HepG2 (cell line): ENCODE measurements around the gene DHCR7. TPM values are rescaled to one million over a fixed set of nuclear protein-coding genes. Genes with fewer than 3 reads are reported as not detected.

Source experiments
- ATRX ChIP-seq: sonication (generic); formaldehyde crosslinking; IDR thresholded peaks from 2 replicates; pipeline ENCODE4 v1.4.0; 2020; ENCODE audit warnings: missing genetic modification reagents, borderline replicate concordance
- HNF1B ChIP-seq: sonication (generic); formaldehyde crosslinking; IDR thresholded peaks from 2 replicates; pipeline ENCODE4 v1.5.1; 2020; ENCODE audit warnings: mild to moderate bottlenecking, moderate library complexity, missing genetic modification reagents
- KMT2A ChIP-seq: sonication (generic); formaldehyde crosslinking; IDR thresholded peaks from 2 replicates; pipeline ENCODE4 v1.4.0; 2020; ENCODE audit warnings: missing genetic modification reagents
- MIER2 ChIP-seq: IDR thresholded peaks from 2 replicates; pipeline ENCODE4 v1.6.1; 2016; ENCODE audit warnings: missing biosample characterization, missing genetic modification reagents
- MXD4 ChIP-seq: IDR thresholded peaks from 2 replicates; pipeline ENCODE4 v1.6.1; 2016; ENCODE audit warnings: mild to moderate bottlenecking, missing biosample characterization, missing genetic modification reagents
- TARDBP ChIP-seq: sonication (generic); formaldehyde crosslinking; IDR thresholded peaks from 2 replicates; pipeline ENCODE4 v1.8.0; 2022; ENCODE audit warnings: mild to moderate bottlenecking, missing genetic modification reagents
- THAP7 ChIP-seq: sonication (generic); formaldehyde crosslinking; IDR thresholded peaks from 2 replicates; pipeline ENCODE4 v1.8.1; 2023; ENCODE audit warnings: mild to moderate bottlenecking, missing genetic modification reagents
- WIZ ChIP-seq: sonication (generic); formaldehyde crosslinking; IDR thresholded peaks from 2 replicates; pipeline ENCODE4 v1.5.1; 2020; ENCODE audit warnings: mild to moderate bottlenecking, missing genetic modification reagents
- ZBTB40 ChIP-seq, 2 experiments: fragments of 450-650 bp in 1 of 2; sonication (generic) in 1 of 2; formaldehyde crosslinking in 1 of 2; IDR thresholded peaks; 2 replicates each; pipeline versions ENCODE4 v1.6.1 to v1.8.0; 2016 to 2022; ENCODE audit warnings: antibody characterized with exemption in 1 of 2, mild to moderate bottlenecking in 1 of 2, missing genetic modification reagents in 1 of 2
- ZNF224 ChIP-seq: sonication (generic); formaldehyde crosslinking; IDR thresholded peaks from 2 replicates; pipeline ENCODE4 v1.5.0; 2020; ENCODE audit warnings: mild to moderate bottlenecking, missing genetic modification reagents
- ZNF230 ChIP-seq: sonication (generic); formaldehyde crosslinking; IDR thresholded peaks from 2 replicates; pipeline ENCODE4 v1.4.0; 2020; ENCODE audit warnings: mild to moderate bottlenecking, missing genetic modification reagents
- ZNF337 ChIP-seq: sonication (generic); formaldehyde crosslinking; IDR thresholded peaks from 2 replicates; pipeline ENCODE4 v1.5.1; 2020; ENCODE audit warnings: missing genetic modification reagents, low read depth, mild to moderate bottlenecking, borderline replicate concordance
- ZNF441 ChIP-seq: sonication (generic); formaldehyde crosslinking; IDR thresholded peaks from 2 replicates; pipeline ENCODE4 v1.7.0; 2021; ENCODE audit warnings: missing genetic modification reagents, borderline replicate concordance
- ZNF446 ChIP-seq: sonication (generic); formaldehyde crosslinking; IDR thresholded peaks from 2 replicates; pipeline ENCODE4 v1.5.0; 2020; ENCODE audit warnings: mild to moderate bottlenecking, missing genetic modification reagents
- ZNF615 ChIP-seq: sonication (generic); formaldehyde crosslinking; IDR thresholded peaks from 2 replicates; pipeline ENCODE4 v1.5.0; 2020; ENCODE audit warnings: mild to moderate bottlenecking, missing genetic modification reagents, borderline replicate concordance
- ZNF724P ChIP-seq: sonication (generic); formaldehyde crosslinking; IDR thresholded peaks from 2 replicates; pipeline ENCODE4 v1.8.0; 2022; ENCODE audit warnings: missing genetic modification reagents, borderline replicate concordance
- ZSCAN31 ChIP-seq: sonication (generic); formaldehyde crosslinking; IDR thresholded peaks from 2 replicates; pipeline ENCODE4 v1.5.0; 2020; ENCODE audit warnings: low read depth, mild to moderate bottlenecking, missing genetic modification reagents
- polyA plus RNA-seq, 8 experiments: library from polyadenylated mRNA; depleted of rRNA in 3 of 8; stranded (reverse) in 7 of 8; unstranded in 1 of 8; fragments of >200 nt; fragmentation: Illumina TruSeq in 4 of 8; extraction: Trizol in 4 of 8; gene quantifications; 2 replicates each; pipeline versions ENCODE4 v1.2.1 to v1.2.3, GENCODE V29; 2011 to 2016; ENCODE audit warnings: low read depth in 4 of 8, missing spikeins in 1 of 8, mixed read lengths in 1 of 8; ENCODE audit not compliant: insufficient read depth in 1 of 8
- total RNA-seq, 5 experiments: library from RNA; depleted of rRNA; stranded (reverse); fragments of >200 nt; fragmentation: Illumina TruSeq; extraction: Trizol; gene quantifications; 2 replicates each; pipeline ENCODE4 v1.2.3, GENCODE V29; 2016; ENCODE audit warnings: low read depth in 1 of 5

Gene DHCR7
- total and polyA plus RNA-seq, 2 of the 13 experiments (the other 11 are each of a cell fraction or from before 2014, with no cell fraction given) = 96.0 to 143 TPM

GRCh38 chr11:71448257-71449171 lies at the start of gene DHCR7 (continued):
- TF ChIP-seq ZBTB40 (IDR thresholded peaks at IDR 0.05) (no peak), ZBTB40 (CRISPR knock-in tag; IDR thresholded peaks at IDR 0.05) (peak; percentile 31; the same call in 1 of the 2 replicates), THAP7 (CRISPR knock-in tag) (peak; percentile 35; the same call in 1 of the 2 replicates), ZNF224 (CRISPR knock-in tag) (no peak), ZNF615 (CRISPR knock-in tag) (no peak), MIER2 (CRISPR knock-in tag) (peak; percentile 21; the same call in 1 of the 2 replicates), ZNF446 (CRISPR knock-in tag) (0 out of 2 replicates have a peak, but pooled peaks have one; percentile 43), ZNF441 (CRISPR knock-in tag) (0 out of 2 replicates have a peak, but pooled peaks have one; percentile 54), MXD4 (peak; percentile 99), WIZ (CRISPR knock-in tag) (peak; percentile 66; the same call in 1 of the 2 replicates), KMT2A (CRISPR knock-in tag) (peak; percentile 75), ZNF337 (CRISPR knock-in tag) (peak; percentile 75; the same call in 1 of the 2 replicates), ATRX (CRISPR knock-in tag) (no peak), ZNF724P (CRISPR knock-in tag) (peak; percentile 85; the same call in 1 of the 2 replicates), TARDBP (peak; percentile 49; the same call in 1 of the 2 replicates), HNF1B (CRISPR knock-in tag) (peak; percentile 70), ZNF230 (CRISPR knock-in tag) (peak; percentile 73; the same call in 1 of the 2 replicates), ZSCAN31 (CRISPR knock-in tag) (peak; percentile 84)
